A549 (cell line): ENCODE results near the gene WNT9A. TPM values are rescaled to one million over a fixed set of nuclear protein-coding genes. Genes with fewer than 3 reads are reported as not detected.

Source experiments
- ATAC-seq, 2 experiments: fragments of 200-7000 bp in 1 of 2; fragments of >200 bp in 1 of 2; cut with Nextera tagmentation in 1 of 2; cut with Tn5 transposase in 1 of 2; 3 replicates each; pipeline versions ENCODE4 v1.8.0 to v1.9.1; 2018 to 2020; ENCODE audit warnings: mild to moderate bottlenecking in 1 of 2, moderate library complexity in 1 of 2
- CTCF ChIA-PET: fragments of 300-600 bp; sonication (Branson Sonifier 250); formaldehyde crosslinking; extraction: SDS; loops from one replicate; lab custom pipeline; 2021; ENCODE audit warnings: antibody characterized with exemption, inconsistent platforms; lab: Yijun Ruan, JAX
- POLR2A ChIA-PET: fragments of 350-600 bp; formaldehyde crosslinking; extraction: SDS; loops from one replicate; lab custom pipeline; 2021; ENCODE audit warnings: antibody characterized with exemption, inconsistent platforms; lab: Yijun Ruan, JAX
- DNase-seq, 2 experiments: peaks; one replicate each; pipeline versions ENCODE4 v3.0.0 to v3.0.0-alpha.2; 2011 to 2016; ENCODE audit warnings: low read depth in 1 of 2, low spot score in 1 of 2
- FAIRE-seq: peaks from 2 replicates; lab custom pipeline; 2011; peaks lifted over from hg19 to GRCh38; lab: Jason Lieb, UNC
- H3K27ac ChIP-seq, 2 experiments: fragments of >200 bp; sonication (Bioruptor Twin); formaldehyde crosslinking; 3 replicates each; pipeline ENCODE4 v1.5.1; 2016 to 2017
- H3K4me1 ChIP-seq: fragments of >200 bp; sonication (Bioruptor Twin); formaldehyde crosslinking; 3 replicates; pipeline ENCODE4 v1.6.1; 2016
- H3K4me2 ChIP-seq: fragments of >200 bp; sonication (Bioruptor Twin); formaldehyde crosslinking; 3 replicates; pipeline ENCODE4 v1.6.1; 2016
- H3K4me3 ChIP-seq: fragments of >200 bp; sonication (Bioruptor Twin); formaldehyde crosslinking; 3 replicates; pipeline ENCODE4 v1.5.1; 2016
- H3K9me3 ChIP-seq: fragments of >200 bp; sonication (Bioruptor Twin); formaldehyde crosslinking; 3 replicates; pipeline ENCODE4 v1.6.1; 2016
- BCL3 ChIP-seq: fragments of >200 bp; sonication (Bioruptor Twin); formaldehyde crosslinking; IDR thresholded peaks from 3 replicates; pipeline ENCODE4 v1.6.1; 2016
- BHLHE40 ChIP-seq: IDR thresholded peaks from 2 replicates; pipeline ENCODE4 v1.6.1; 2012; ENCODE audit warnings: low read depth, low read length, inconsistent platforms
- CBX2 ChIP-seq: fragments of 200-600 bp; sonication (generic); IDR thresholded peaks from 2 replicates; pipeline ENCODE4 v1.6.1; 2016; ENCODE audit warnings: low read depth, mild to moderate bottlenecking, borderline replicate concordance
- CBX8 ChIP-seq: fragments of 200-600 bp; sonication (generic); IDR thresholded peaks from 2 replicates; pipeline ENCODE4 v1.6.1; 2016
- CEBPB ChIP-seq, 2 experiments: fragments of >200 bp in 1 of 2; sonication (Bioruptor Twin) in 1 of 2; formaldehyde crosslinking in 1 of 2; IDR thresholded peaks; 2 replicates each; pipeline ENCODE4 v1.6.1; 2012 to 2016
- CHD4 ChIP-seq: fragments of 200-600 bp; sonication (generic); IDR thresholded peaks from 2 replicates; pipeline ENCODE4 v1.6.1; 2016; ENCODE audit warnings: antibody characterized with exemption, mild to moderate bottlenecking, borderline replicate concordance
- CTCF ChIP-seq: fragments of >200 bp; sonication (Bioruptor Twin); formaldehyde crosslinking; IDR thresholded peaks from 3 replicates; pipeline ENCODE4 v1.5.1; 2016
- EHF ChIP-seq: fragments of 250-450 bp; sonication (Bioruptor Pico); IDR thresholded peaks from 2 replicates; pipeline ENCODE4 v1.5.0; 2020; ENCODE audit warnings: mild to moderate bottlenecking
- ELK1 ChIP-seq: fragments of 150-350 bp; IDR thresholded peaks from 2 replicates; pipeline ENCODE4 v1.6.1; 2014; ENCODE audit warnings: low read depth, mild to moderate bottlenecking, low read length
- EP300 ChIP-seq, 2 experiments: fragments of >200 bp; sonication (Bioruptor Twin); formaldehyde crosslinking; IDR thresholded peaks; 2 replicates in 1 of 2; 3 replicates in 1 of 2; pipeline ENCODE4 v1.6.1; 2016 to 2017
- FOSL2 ChIP-seq, 2 experiments: fragments of 450-650 bp in 1 of 2; fragments of >200 bp in 1 of 2; sonication (Bioruptor Twin) in 1 of 2; formaldehyde crosslinking; IDR thresholded peaks; 2 replicates each; pipeline versions ENCODE4 v1.5.0 to v1.6.1; 2016 to 2020; ENCODE audit warnings: mild to moderate bottlenecking in 1 of 2, moderate library complexity in 1 of 2
- FOXS1 ChIP-seq: fragments of 250-450 bp; sonication (Bioruptor Pico); IDR thresholded peaks from 2 replicates; pipeline ENCODE4 v1.5.0; 2020; ENCODE audit warnings: mild to moderate bottlenecking, moderate library complexity
- HDAC2 ChIP-seq: fragments of 200-600 bp; sonication (generic); IDR thresholded peaks from 2 replicates; pipeline ENCODE4 v1.6.1; 2016
- HOXA7 ChIP-seq: fragments of 250-450 bp; sonication (Bioruptor Pico); IDR thresholded peaks from 2 replicates; pipeline ENCODE4 v1.5.0; 2020; ENCODE audit warnings: mild to moderate bottlenecking, moderate library complexity
- HOXB5 ChIP-seq: fragments of 250-450 bp; sonication (Bioruptor Pico); IDR thresholded peaks from 2 replicates; pipeline ENCODE4 v1.5.0; 2020; ENCODE audit warnings: mild to moderate bottlenecking, moderate library complexity
- JUN ChIP-seq, 2 experiments: fragments of >200 bp; sonication (Bioruptor Twin); formaldehyde crosslinking; IDR thresholded peaks; 2 replicates in 1 of 2; 3 replicates in 1 of 2; pipeline ENCODE4 v1.6.1; 2016 to 2017
- JUNB ChIP-seq: fragments of >200 bp; sonication (Bioruptor Twin); formaldehyde crosslinking; IDR thresholded peaks from 2 replicates; pipeline ENCODE4 v1.6.1; 2016
- KDM1A ChIP-seq: fragments of 200-600 bp; sonication (generic); IDR thresholded peaks from 2 replicates; pipeline ENCODE4 v1.6.1; 2016; ENCODE audit warnings: low read depth, mild to moderate bottlenecking
- MAFK ChIP-seq: fragments of 450-650 bp; IDR thresholded peaks from 2 replicates; pipeline ENCODE4 v1.6.1; 2014; ENCODE audit not compliant: partially characterized antibody
- MAX ChIP-seq: IDR thresholded peaks from 2 replicates; pipeline ENCODE4 v1.6.1; 2012
- PBX3 ChIP-seq: IDR thresholded peaks from 2 replicates; pipeline ENCODE4 v1.6.1; 2012
- RNF2 ChIP-seq: fragments of 200-600 bp; sonication (generic); IDR thresholded peaks from 2 replicates; pipeline ENCODE4 v1.6.1; 2016; ENCODE audit warnings: low read depth, mild to moderate bottlenecking, antibody characterized with exemption, moderate library complexity, borderline replicate concordance
- SREBF2 ChIP-seq: fragments of 450-650 bp; IDR thresholded peaks from 2 replicates; pipeline ENCODE4 v1.6.1; 2014; ENCODE audit warnings: mild to moderate bottlenecking, moderate library complexity
- ZC3H11A ChIP-seq: fragments of 450-650 bp; IDR thresholded peaks from 2 replicates; pipeline ENCODE4 v1.6.1; 2014; ENCODE audit warnings: antibody characterized with exemption, mild to moderate bottlenecking
- ZSCAN20 ChIP-seq: fragments of 250-450 bp; sonication (Bioruptor Pico); IDR thresholded peaks from 2 replicates; pipeline ENCODE4 v1.8.0; 2022; ENCODE audit warnings: mild to moderate bottlenecking, moderate library complexity
- WGBS: methylation state at CpG from one replicate; pipeline ENCODE4 v1.1.6; 2017; ENCODE audit errors: missing lambda C conversion rate; 5-methylcytosine and 5-hydroxymethylcytosine counted together
- polyA plus RNA-seq, 4 experiments: library from polyadenylated mRNA; depleted of rRNA in 3 of 4; stranded (reverse); fragments of >200 nt; fragmentation: RNase III in 1 of 4; extraction: RNeasy Plus Mini Kit Qiagen cat#74134 plus additional on column Dnase treatment in 1 of 4; gene quantifications; 2 replicates in 3 of 4; 3 replicates in 1 of 4; pipeline ENCODE4 v1.2.3, GENCODE V29; 2011 to 2017

Gene WNT9A
- polyA plus RNA-seq, 2 of the 4 experiments (the other 2 are of a cell fraction) = 0.75 to 1.2 TPM

DNA sequence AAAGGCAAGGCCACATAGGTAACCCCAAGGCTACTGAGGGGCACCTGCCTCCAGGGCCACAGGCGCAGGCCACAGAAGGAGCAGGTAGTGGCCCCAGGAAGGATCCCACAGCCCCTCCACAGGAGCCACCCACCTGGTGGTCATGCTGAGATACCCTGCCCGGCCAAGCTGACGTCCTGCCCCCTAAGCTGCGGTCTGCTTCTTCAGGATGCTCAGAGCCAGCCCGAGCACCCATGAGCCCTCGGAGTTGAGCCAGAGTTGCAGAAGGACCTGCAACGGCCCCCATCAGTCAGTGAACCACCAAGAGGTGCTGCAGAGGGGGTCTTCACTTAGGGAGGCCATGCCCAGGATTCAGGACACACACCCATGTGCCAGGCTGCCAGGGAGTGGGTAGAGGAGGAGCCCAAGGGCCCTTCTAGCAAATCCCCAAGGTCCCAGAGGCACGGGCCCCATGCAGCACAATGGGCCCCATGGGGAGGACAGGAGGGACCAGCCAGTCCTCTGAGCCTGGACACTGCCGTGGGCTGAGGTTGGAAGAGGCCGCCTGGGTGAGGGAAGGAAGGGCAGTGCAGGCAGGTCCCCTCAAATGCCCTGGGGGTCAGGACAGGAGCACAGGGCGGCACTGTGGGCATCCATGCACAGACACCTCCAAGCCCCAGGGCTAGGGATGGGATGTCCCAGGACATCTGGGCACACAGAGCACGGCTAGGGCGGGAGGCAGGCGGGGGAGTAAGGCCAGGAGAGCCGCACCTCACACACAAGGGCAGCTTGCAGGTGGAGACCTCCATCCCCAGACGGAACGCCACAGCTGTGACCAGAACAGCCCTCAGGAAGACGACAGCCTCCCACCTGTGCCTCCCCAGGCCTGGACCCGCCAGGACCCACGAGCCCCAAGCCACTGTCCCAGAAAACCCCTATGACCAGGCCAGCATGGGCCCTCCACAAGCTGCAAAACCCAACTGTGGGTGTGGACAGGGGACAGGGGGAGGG lies 20.5 kb downstream of the WNT9A start:
- TF ChIP-seq PBX3 (no peak), RNF2 (no peak), SREBF2 (no peak), CEBPB (IDR thresholded peaks at IDR 0.05) (no peak), EP300 (IDR thresholded peaks at IDR 0.05) (no peak), JUNB (no peak), HDAC2 (no peak)
- Histone ChIP-seq H3K4me2 (no peak overlapping the region), H3K9me3 (no peaks in the 10 kb centered on the region; the same call in 2 of the 3 replicates), H3K27ac (no peak overlapping the region), H3K4me3 (no peak overlapping the region), H3K4me1 (no peaks in the 10 kb centered on the region)
- ATAC-seq = no peak
- FAIRE-seq = no peak
- ChIA-PET POLR2A (no interaction called here), CTCF (interaction anchor here (0.8 kb wide), 1 partner anchor 30 kb away, joined by 3 read pairs; no protein-coding TSS in a partner anchor)
- 84% methylated on average over 15 of the region's 20 CpGs for WGBS
- no peak for DNase-seq

- no peak overlapping the region for H3K27ac ChIP-seq
- no peak overlapping the region for H3K4me2 ChIP-seq
- FAIRE-seq = no peak
- no peak for TF ChIP-seq ZSCAN20 (CRISPR knock-in tag)
- TF ChIP-seq HOXA7 (CRISPR knock-in tag) = no peak
- no peak for TF ChIP-seq CBX2
- no peak for TF ChIP-seq ZC3H11A
- TF ChIP-seq FOXS1 (CRISPR knock-in tag) = no peak
- TF ChIP-seq JUN (IDR thresholded peaks at IDR 0.05) = no peak
- no peak for TF ChIP-seq CTCF
- TF ChIP-seq EHF (CRISPR knock-in tag) = no peak
- TF ChIP-seq CBX8 = no peak
- no peak for TF ChIP-seq KDM1A
- TF ChIP-seq CHD4 = no peak
- H3K4me1 ChIP-seq = no peaks in the 10 kb centered on the region
- no peak for DNase-seq
- no peak for ATAC-seq
- H3K4me3 ChIP-seq = no peak overlapping the region
- no peaks in the 10 kb centered on the region for H3K9me3 ChIP-seq
- ChIA-PET CTCF (interaction anchor here (0.8 to 1.2 kb wide), 3 partner anchors 20 to 30 kb away, joined by 3 read pairs; partner anchors contain the start of gene WNT9A), POLR2A (no interaction called here)
- 75% methylated on average over 2 of the region's 11 CpGs for WGBS
Observed at GRCh38 chr1:227926216-227926791, 21.4 kb downstream of the WNT9A start.

- Histone ChIP-seq H3K9me3 (no peaks in the 10 kb centered on the region), H3K4me2 (no peak overlapping the region), H3K4me3 (no peak overlapping the region), H3K4me1 (no peaks in the 10 kb centered on the region), H3K27ac (no peak overlapping the region)
- POLR2A ChIA-PET = no interaction called here
- ATAC-seq = no peak
- CTCF ChIA-PET = interaction anchor here (1.0 to 1.2 kb wide), 2 partner anchors 20 to 22 kb away, joined by 3 read pairs; partner anchors contain the start of gene WNT9A
- DNase-seq = no peak
- 82% methylated on average over 10 of the region's 14 CpGs for WGBS
- no peak for FAIRE-seq
- no peak for TF ChIP-seq ELK1
- no peak for TF ChIP-seq BCL3
- TF ChIP-seq MAFK = no peak
- TF ChIP-seq BHLHE40 = no peak
- no peak for TF ChIP-seq MAX
- no peak for TF ChIP-seq HOXB5 (CRISPR knock-in tag)
- TF ChIP-seq RNF2 = no peak
- TF ChIP-seq HOXA7 (CRISPR knock-in tag) = no peak
- TF ChIP-seq CHD4 = no peak
- no peak for TF ChIP-seq FOSL2 (IDR thresholded peaks at IDR 0.05)
- no peak for TF ChIP-seq FOSL2 (CRISPR knock-in tag; IDR thresholded peaks at IDR 0.05)
- TF ChIP-seq EP300 (IDR thresholded peaks at IDR 0.05) = no peak
Observed at GRCh38 chr1:227925582-227926198, 22.0 kb downstream of the WNT9A start.
